ENCODE data around the gene MVK.

Gene MVK

DNA sequence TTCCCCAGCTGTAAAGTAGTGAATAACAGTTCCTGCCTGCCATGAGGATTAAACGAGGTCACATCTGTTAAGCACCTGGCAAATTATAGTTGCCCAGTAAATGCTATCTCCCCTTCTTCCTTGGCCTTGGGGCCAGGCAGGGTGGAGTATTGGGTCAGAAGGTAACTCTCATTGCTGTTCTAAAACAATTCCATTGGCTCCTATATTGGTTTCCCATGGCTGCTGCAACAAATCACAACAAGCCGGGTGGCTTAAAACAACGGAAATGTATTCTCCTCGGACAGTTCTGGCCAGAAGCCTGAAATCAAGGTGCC, 32.2 kb upstream of the MVK start:
- TF ChIP-seq, protein P1, sequence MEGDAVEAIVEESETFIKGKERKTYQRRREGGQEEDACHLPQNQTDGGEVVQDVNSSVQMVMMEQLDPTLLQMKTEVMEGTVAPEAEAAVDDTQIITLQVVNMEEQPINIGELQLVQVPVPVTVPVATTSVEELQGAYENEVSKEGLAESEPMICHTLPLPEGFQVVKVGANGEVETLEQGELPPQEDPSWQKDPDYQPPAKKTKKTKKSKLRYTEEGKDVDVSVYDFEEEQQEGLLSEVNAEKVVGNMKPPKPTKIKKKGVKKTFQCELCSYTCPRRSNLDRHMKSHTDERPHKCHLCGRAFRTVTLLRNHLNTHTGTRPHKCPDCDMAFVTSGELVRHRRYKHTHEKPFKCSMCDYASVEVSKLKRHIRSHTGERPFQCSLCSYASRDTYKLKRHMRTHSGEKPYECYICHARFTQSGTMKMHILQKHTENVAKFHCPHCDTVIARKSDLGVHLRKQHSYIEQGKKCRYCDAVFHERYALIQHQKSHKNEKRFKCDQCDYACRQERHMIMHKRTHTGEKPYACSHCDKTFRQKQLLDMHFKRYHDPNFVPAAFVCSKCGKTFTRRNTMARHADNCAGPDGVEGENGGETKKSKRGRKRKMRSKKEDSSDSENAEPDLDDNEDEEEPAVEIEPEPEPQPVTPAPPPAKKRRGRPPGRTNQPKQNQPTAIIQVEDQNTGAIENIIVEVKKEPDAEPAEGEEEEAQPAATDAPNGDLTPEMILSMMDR (IDR thresholded peaks at IDR 0.05; ENCODE audit: insufficient read depth, low read length, poor library complexity, severe bottlenecking): no peak
- no peak overlapping the region for H3K4me3 ChIP-seq (replicated peaks; ENCODE audit: low read depth, low read length)
- no peaks in the 10 kb centered on the region; the same call in 1 of the 2 replicates for H3K27me3 ChIP-seq (replicated peaks; ENCODE audit: control insufficient read depth, insufficient read depth, low read length)
- H3K36me3 ChIP-seq (ENCODE audit: control insufficient read depth, insufficient read depth, low read length): no peaks in the 10 kb centered on the region; the same call in 1 of the 2 replicates
- DNase-seq (ENCODE audit: extremely low read depth, insufficient read length): no peak

DNA sequence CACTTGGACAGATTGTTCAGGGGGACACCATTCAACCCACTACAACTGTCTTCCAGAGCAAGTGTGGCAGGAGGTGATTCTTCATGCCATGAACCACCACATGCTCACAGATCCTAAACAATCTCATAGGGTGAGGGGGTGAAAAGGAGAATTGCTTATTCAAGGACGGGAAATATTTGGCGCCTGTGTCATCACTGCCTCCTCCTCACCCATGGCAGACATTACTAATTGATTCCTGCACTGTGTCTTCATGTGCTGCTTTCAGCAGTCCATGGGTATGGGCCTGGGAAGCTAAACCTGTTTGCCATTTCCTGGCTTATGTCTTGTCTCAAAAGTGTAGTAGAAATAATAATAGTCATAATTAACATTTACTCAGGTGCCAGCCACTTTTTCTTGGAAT, 31.6 kb upstream of the MVK start:
- Histone ChIP-seq H3K27me3 (replicated peaks; ENCODE audit: control insufficient read depth, insufficient read depth, low read length) (no peaks in the 10 kb centered on the region; the same call in 1 of the 2 replicates), H3K36me3 (ENCODE audit: control insufficient read depth, insufficient read depth, low read length) (no peaks in the 10 kb centered on the region; the same call in 1 of the 2 replicates), H3K4me3 (replicated peaks; ENCODE audit: low read depth, low read length) (no peak overlapping the region)
- TF ChIP-seq, protein P1 (IDR thresholded peaks at IDR 0.05; ENCODE audit: insufficient read depth, low read length, poor library complexity, severe bottlenecking): no peak
- DNase-seq (ENCODE audit: extremely low read depth, insufficient read length): no peak

DNA sequence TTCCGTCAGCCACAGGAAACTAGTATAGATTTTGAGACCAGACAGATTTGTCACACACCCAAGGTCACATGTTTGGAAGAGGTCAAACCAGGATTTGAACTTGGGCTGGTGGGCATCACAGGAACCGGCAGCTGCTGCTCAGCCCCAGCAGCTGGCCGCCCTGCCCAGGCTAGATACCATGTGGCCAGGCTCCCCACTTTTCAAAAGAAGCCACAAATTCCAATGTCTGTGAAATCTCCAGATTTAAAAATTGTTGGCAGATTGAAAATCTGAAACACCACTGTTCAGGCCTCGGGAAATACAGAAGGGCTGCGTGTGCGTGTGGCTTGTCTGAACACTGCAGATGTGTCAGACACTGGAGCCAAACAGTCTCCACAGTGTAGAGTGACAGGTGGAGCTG, 30.7 kb upstream of the MVK start:
- TF ChIP-seq, protein P1 (IDR thresholded peaks at IDR 0.05; ENCODE audit: insufficient read depth, low read length, poor library complexity, severe bottlenecking): no peak
- Histone ChIP-seq H3K4me3 (replicated peaks; ENCODE audit: low read depth, low read length) (no peak overlapping the region), H3K36me3 (ENCODE audit: control insufficient read depth, insufficient read depth, low read length) (no peaks in the 10 kb centered on the region; the same call in 1 of the 2 replicates), H3K27me3 (replicated peaks; ENCODE audit: control insufficient read depth, insufficient read depth, low read length) (no peaks in the 10 kb centered on the region; the same call in 1 of the 2 replicates)
- no peak for DNase-seq (ENCODE audit: extremely low read depth, insufficient read length)

DNA sequence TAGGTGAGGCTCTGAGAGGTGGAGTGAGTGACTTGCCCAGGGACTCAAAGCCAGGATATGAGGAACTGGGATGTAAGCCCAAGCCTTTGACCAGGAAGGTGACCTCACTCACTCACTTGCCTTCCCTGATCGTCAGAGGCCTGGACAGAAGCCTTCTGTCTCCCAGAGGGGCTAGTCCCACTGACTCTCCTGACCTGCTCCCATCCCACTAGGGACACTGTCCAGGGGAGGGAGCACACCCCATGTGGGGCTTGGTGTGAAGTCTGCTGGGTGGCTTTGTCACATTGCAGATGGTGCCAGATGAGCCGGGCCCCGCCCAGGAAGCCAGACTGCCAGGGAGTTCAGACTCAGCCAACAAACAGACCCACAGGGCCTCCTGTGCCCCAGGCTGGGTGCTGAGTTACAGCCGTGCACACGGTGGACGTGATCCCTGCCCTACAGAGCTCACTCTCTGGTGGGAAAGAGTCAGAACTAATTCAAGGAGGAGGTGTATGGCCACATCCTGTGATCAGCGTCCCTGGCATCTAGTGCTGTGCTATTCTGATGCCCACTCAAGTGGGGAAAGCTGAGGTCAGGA, 28.6 kb upstream of the MVK start:
- H3K27me3 ChIP-seq (replicated peaks; ENCODE audit: control insufficient read depth, insufficient read depth, low read length): peaks cover 1% of the 10 kb centered on the region; the same call in 1 of the 2 replicates
- TF ChIP-seq, protein P1 (IDR thresholded peaks at IDR 0.05; ENCODE audit: insufficient read depth, low read length, poor library complexity, severe bottlenecking): no peak
- H3K4me3 ChIP-seq (replicated peaks; ENCODE audit: low read depth, low read length): no peak overlapping the region
- no peaks in the 10 kb centered on the region; the same call in 1 of the 2 replicates for H3K36me3 ChIP-seq (ENCODE audit: control insufficient read depth, insufficient read depth, low read length)
- no peak for DNase-seq (ENCODE audit: extremely low read depth, insufficient read length)

DNA sequence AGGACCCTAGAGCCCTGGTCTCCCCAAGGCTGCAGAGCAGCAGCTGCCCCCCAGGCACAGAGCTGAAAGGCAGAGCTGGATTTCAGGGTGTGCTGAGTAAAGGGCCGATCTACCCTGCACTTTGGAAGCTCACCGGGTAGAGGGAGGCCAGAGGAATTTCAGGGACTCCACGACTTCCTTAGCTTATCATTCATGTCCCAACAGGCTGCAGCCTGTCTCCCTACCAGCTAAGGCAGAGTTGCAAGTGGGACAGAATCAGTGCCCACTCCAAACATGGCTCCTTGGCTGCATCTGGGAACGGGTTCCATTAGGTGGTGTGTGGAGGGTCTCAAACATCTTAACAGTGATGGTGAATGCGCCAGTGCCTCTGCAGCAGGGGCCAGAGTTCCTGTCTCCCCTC, 27.8 kb upstream of the MVK start:
- DNase-seq (ENCODE audit: extremely low read depth, insufficient read length): no peak
- peaks cover 1% of the 10 kb centered on the region; the same call in 1 of the 2 replicates for H3K27me3 ChIP-seq (replicated peaks; ENCODE audit: control insufficient read depth, insufficient read depth, low read length)
- no peaks in the 10 kb centered on the region; the same call in 1 of the 2 replicates for H3K36me3 ChIP-seq (ENCODE audit: control insufficient read depth, insufficient read depth, low read length)
- H3K4me3 ChIP-seq (replicated peaks; ENCODE audit: low read depth, low read length): no peak overlapping the region
- TF ChIP-seq, protein P1 (IDR thresholded peaks at IDR 0.05; ENCODE audit: insufficient read depth, low read length, poor library complexity, severe bottlenecking): no peak

DNA sequence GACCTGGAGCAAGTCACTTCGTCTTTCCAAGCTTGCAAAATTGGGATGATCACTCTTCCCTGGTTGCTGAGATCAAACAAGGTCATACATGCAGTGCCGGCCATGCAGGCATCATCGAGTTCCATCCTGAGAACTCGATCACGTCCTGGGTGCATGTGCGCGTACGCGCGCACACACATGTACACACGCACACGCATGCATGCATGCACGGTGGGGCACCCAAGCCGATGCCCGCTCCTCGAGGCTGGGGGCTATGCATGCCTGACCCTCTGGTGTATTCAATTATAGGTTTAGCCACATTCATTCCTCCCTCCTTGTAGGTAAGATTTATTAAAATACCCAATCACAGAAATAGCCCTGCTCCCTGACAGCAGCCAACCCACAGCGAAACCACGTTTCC, 26.3 kb upstream of the MVK start:
- Histone ChIP-seq H3K4me3 (replicated peaks; ENCODE audit: low read depth, low read length) (no peak overlapping the region), H3K36me3 (ENCODE audit: control insufficient read depth, insufficient read depth, low read length) (no peaks in the 10 kb centered on the region; the same call in 1 of the 2 replicates), H3K27me3 (replicated peaks; ENCODE audit: control insufficient read depth, insufficient read depth, low read length) (peaks cover 1% of the 10 kb centered on the region; the same call in 1 of the 2 replicates)
- no peak for DNase-seq (ENCODE audit: extremely low read depth, insufficient read length)
- TF ChIP-seq, protein P1 (IDR thresholded peaks at IDR 0.05; ENCODE audit: insufficient read depth, low read length, poor library complexity, severe bottlenecking): no peak
